ENCODE data around the gene CCDC85A. TPM values are rescaled to one million over a fixed set of nuclear protein-coding genes. Genes with fewer than 3 reads are reported as not detected.

CCDC85A gene
- total and polyA plus RNA-seq, 2 of the 4 experiments (the other 2 are of a cell fraction), result 1.1 to 2.2 TPM

- Histone ChIP-seq H2BK120ac (ENCODE audit: low read depth, low read length) (no peak overlapping the region), H2AK9ac (replicated peaks; ENCODE audit: low read depth, low read length, poor library complexity) (no peak overlapping the region), H2BK15ac (ENCODE audit: low read depth, low read length) (no peak overlapping the region), H3K18ac (ENCODE audit: low read depth, low read length) (no peak overlapping the region), H3K9ac (ENCODE audit: low read depth, low read length) (no peak overlapping the region), H3K79me1 (ENCODE audit: low read depth in 1 of 2, low read length in 2 of 2) (no peaks in the 10 kb centered on the region), H4K8ac (ENCODE audit: low read depth in 2 of 2, low read length in 2 of 2) (no peak overlapping the region), H4K91ac (ENCODE audit: insufficient read depth, low read depth, low read length) (no peak overlapping the region), H3K56ac (ENCODE audit: extremely low read depth, insufficient read depth, low read length) (no peak overlapping the region), H3K9me1 (ENCODE audit: insufficient read depth, low read length) (no peaks in the 10 kb centered on the region), H3K14ac (replicated peaks; ENCODE audit: low read depth, low read length) (no peak overlapping the region), H4K5ac (ENCODE audit: low read depth, low read length) (no peak overlapping the region), H3K27me3 (ENCODE audit: control insufficient read depth, insufficient read depth, low read length) (no peaks in the 10 kb centered on the region), H3K4me2 (ENCODE audit: low read depth, low read length) (no peak overlapping the region), H4K20me1 (ENCODE audit: insufficient read depth, low read length) (no peaks in the 10 kb centered on the region), H3K23ac (ENCODE audit: low read depth, low read length) (no peak overlapping the region), H3K4ac (ENCODE audit: low read depth, low read length) (no peak overlapping the region), H3K27ac (ENCODE audit: insufficient read depth, low read length) (no peak overlapping the region), H2AK5ac (ENCODE audit: low read depth, low read length) (no peak overlapping the region), H3K36me3 (ENCODE audit: control insufficient read depth, insufficient read depth, low read length) (no peaks in the 10 kb centered on the region), H2BK5ac (ENCODE audit: low read depth, low read length, poor library complexity, severe bottlenecking) (no peak overlapping the region), H2AFZ (replicated peaks; ENCODE audit: low read length, poor library complexity) (no peak overlapping the region), H3K9me3 (ENCODE audit: control insufficient read depth, insufficient read depth, low read length) (no peaks in the 10 kb centered on the region), H2BK20ac (ENCODE audit: low read depth, low read length) (no peak overlapping the region), H3K4me1 (ENCODE audit: control insufficient read depth, insufficient read depth, low read length) (no peaks in the 10 kb centered on the region), H3K4me3 (ENCODE audit: insufficient read depth, low read depth, low read length) (no peak overlapping the region)
- intact Hi-C loops (cut with micrococcal nuclease), result no loop called here
- ChIA-PET POLR2A (ENCODE audit: unreplicated experiment) (no interaction called here), CTCF (no interaction called here)
- ATAC-seq (ENCODE audit: low read depth), result no peak
- no TSS peak for BruUV-seq (replicated peaks)
- TF ChIP-seq SMC3 (IDR thresholded peaks at IDR 0.05; ENCODE audit: low read depth, low read length) (no peak), CHD1 (IDR thresholded peaks at IDR 0.05; ENCODE audit: low read depth, low read length) (no peak), MAZ (IDR thresholded peaks at IDR 0.05; ENCODE audit: borderline replicate concordance, low read depth, low read length) (no peak), MAFK (IDR thresholded peaks at IDR 0.05; ENCODE audit: low read depth, low read length) (no peak), CTCF (conservative IDR thresholded peaks at IDR 0.05; ENCODE audit: low read depth, low read length) (no peak), USF2 (IDR thresholded peaks at IDR 0.05; ENCODE audit: low read depth, low read length) (no peak), RAD21 (IDR thresholded peaks at IDR 0.05; ENCODE audit: low read length) (no peak), NFE2L2 (IDR thresholded peaks at IDR 0.05; ENCODE audit: low read depth, low read length) (no peak), BHLHE40 (IDR thresholded peaks at IDR 0.05; ENCODE audit: low read depth, low read length) (no peak), ELK1 (IDR thresholded peaks at IDR 0.05; ENCODE audit: borderline replicate concordance, low read depth, low read length) (no peak), FOS (IDR thresholded peaks at IDR 0.05; ENCODE audit: low read depth, low read length) (no peak)
- in situ Hi-C loops (cut with MboI; ENCODE audit: low sequenced_read_pairs), result no loop called here
- no CpG with 5 or more reads among the region's 1 CpG for WGBS, 2 experiments (ENCODE audit: extremely low coverage in 2 of 2, insufficient read length in 1 of 2)
- dilution Hi-C loops (cut with HindIII; ENCODE audit: low sequenced_read_pairs, unreplicated experiment), result no loop called here
- peak; percentile 7 for DNase-seq
Observed at GRCh38 chr2:56239437-56239836, 55.6 kb downstream of the CCDC85A start.

Data from IMR-90 (cell line).